Measurements from ENCODE around the gene PBX2.

- TF ChIP-seq CTCF (IDR thresholded peaks at IDR 0.05), result no peak
- no peak for TF ChIP-seq POLR2A (IDR thresholded peaks at IDR 0.05)
Measured at GRCh38 chr6:32146287-32146686, 43.7 kb downstream of the PBX2 start.

All from lower leg skin (tissue), 3 donors.